HFF-Myc (cell line): ENCODE data around the gene IGFBP5.

Source experiments
- DNase-seq: peaks from one replicate; pipeline ENCODE4 v3.0.0-alpha.2; 2011; ENCODE audit warnings: low read depth; ENCODE audit errors: extremely low read depth
- H3K4me3 ChIP-seq: replicated peaks from 2 replicates; pipeline ENCODE4 v1.5.1; 2011; ENCODE audit warnings: low read depth, mild to moderate bottlenecking, control low read depth, low read length
- TF ChIP-seq, protein P1 (sequence below): IDR thresholded peaks from 2 replicates; pipeline ENCODE4 v1.5.1; 2012; ENCODE audit warnings: mild to moderate bottlenecking, low read depth, low read length, control low read depth; ENCODE audit errors: missing control alignments

IGFBP5 gene

DNA sequence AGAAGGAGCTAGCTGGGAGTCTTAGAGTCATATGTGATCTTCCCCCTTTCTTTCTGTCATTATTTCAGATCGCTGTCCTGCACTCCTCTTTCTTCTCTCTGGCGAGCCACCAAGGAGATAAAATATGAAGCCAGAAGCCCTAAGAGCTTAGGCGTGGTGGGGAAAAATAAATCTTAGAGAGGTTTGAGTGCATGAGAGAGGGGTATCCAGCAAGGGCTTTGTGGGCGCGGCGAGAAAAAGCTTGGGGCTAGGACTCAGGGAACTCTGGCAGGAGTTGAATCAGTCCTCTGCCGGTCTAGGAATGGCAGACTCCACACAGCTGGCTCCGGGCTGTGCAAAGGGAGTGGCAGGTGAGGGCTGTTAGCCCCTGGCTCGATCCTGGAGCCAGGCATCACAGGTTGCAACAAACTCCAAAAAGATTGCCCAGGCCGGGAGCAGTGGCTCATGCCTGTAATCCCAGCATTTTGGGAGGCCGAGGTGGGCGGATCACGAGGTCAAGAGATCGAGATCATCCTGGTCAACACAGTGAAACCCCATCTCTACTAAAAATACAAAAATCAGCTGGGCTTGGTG is 20.1 kb upstream of the IGFBP5 start:
- TF ChIP-seq, protein P1, sequence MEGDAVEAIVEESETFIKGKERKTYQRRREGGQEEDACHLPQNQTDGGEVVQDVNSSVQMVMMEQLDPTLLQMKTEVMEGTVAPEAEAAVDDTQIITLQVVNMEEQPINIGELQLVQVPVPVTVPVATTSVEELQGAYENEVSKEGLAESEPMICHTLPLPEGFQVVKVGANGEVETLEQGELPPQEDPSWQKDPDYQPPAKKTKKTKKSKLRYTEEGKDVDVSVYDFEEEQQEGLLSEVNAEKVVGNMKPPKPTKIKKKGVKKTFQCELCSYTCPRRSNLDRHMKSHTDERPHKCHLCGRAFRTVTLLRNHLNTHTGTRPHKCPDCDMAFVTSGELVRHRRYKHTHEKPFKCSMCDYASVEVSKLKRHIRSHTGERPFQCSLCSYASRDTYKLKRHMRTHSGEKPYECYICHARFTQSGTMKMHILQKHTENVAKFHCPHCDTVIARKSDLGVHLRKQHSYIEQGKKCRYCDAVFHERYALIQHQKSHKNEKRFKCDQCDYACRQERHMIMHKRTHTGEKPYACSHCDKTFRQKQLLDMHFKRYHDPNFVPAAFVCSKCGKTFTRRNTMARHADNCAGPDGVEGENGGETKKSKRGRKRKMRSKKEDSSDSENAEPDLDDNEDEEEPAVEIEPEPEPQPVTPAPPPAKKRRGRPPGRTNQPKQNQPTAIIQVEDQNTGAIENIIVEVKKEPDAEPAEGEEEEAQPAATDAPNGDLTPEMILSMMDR: no peak
- no peak overlapping the region for H3K4me3 ChIP-seq
- DNase-seq: no peak

DNA sequence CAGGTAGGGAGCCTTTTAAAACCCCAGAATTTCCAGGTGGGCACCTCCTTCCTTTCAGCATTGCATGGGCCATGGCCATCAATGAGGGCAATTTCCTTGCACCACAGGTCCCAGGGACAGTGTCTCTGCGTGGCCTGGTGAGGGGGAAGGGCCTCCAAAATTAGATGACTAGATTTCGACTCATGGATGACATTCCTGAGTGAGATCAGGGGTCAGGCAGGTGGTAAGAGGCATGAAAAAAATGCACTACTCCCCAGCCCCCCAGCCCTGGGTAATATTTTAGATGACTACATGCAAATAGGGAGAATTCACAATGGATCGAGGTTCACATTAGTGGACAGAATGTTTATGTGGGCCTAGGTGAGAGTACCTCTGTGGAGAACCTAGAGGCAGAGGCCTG is 19.0 kb upstream of the IGFBP5 start:
- H3K4me3 ChIP-seq: no peak overlapping the region
- no peak for DNase-seq
- TF ChIP-seq, protein P1: no peak

DNA sequence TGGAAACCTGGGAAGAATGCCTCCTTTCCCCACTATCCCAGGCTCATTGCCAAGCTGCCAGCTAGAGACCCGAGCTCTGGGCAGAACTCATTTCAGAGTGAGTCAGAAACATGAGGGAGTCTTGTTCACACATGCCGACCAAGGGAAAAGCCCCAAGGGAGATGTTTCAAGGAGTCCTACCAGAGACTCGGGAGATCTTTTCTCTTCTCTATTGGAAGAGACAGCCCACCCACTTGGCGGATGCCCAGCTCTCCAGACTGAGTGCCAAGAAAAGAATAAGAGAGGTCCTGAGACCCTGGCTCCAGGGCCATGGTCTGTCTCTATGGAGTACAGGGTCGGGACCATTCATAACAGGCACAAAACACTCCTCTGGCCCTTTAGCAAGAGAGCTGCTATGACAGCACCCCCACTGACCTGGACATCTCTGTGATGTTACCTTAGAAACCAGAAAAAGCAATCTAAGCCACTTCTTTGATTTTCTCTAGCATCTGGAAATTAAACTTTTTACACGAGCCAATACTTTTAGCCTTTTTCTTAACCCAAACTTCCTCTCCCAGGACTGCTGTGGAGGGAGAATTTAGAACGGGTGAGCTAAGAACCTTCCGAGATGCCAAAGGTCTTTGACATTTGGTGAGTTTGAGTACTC is 18.5 kb upstream of the IGFBP5 start:
- H3K4me3 ChIP-seq: no peak overlapping the region
- DNase-seq: peak; percentile 61
- TF ChIP-seq, protein P1: no peak

DNA sequence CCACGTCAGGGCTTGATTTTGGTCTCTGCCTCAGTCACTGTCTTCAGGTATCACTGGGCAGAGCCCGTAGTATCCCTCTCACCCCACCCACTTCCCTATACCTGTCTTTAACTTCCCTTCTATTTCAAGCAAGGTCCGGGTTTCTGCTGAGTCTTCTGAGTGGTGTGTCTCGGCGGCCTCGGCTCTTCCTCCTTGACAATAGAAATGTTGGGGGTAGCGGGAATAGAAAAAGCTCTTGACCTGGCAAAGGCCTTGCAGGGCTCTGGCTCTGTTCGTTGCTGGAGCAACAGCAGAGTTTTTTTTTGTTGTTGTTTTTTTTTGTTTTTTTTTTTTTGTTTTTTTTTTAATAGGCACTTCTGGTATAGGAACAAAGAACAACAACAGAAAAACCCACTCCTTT is 16.0 kb upstream of the IGFBP5 start:
- DNase-seq: no peak
- TF ChIP-seq, protein P1: no peak
- no peak overlapping the region for H3K4me3 ChIP-seq

- H3K4me3 ChIP-seq: no peak overlapping the region
- TF ChIP-seq, protein P1: no peak
- no peak for DNase-seq
Measured at GRCh38 chr2:216710551-216711301, 15.4 kb upstream of the IGFBP5 start.

DNA sequence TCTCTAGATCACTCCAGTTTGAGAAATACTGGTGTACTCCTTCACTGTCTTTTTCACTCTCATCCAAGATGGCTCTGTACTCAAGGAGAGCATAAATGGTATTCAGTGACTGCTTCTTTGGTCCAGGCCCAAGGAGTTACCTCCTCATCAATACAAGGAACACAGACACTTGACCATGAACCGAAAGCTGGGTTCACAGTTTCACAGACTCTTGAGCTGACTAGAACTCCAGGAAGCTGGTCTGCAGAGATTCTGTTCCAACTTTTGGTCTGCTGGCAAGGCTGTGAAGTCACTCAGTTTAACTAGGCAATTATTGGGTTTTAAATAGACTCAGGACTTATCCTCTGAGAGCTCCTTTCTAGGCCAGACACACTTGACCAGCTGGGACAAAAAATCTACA is 7.4 kb upstream of the IGFBP5 start:
- TF ChIP-seq, protein P1: no peak
- DNase-seq: no peak
- no peak overlapping the region for H3K4me3 ChIP-seq
